Left ventricle myocardium inferior (tissue), 1 donor: ENCODE data around the gene CDH20. TPM values are rescaled to one million over a fixed set of nuclear protein-coding genes. Genes with fewer than 3 reads are reported as not detected.

ENCODE experiments used
- DNase-seq: peaks from one replicate; pipeline ENCODE4 v3.0.0-alpha.2; 2020
- H3K27ac ChIP-seq: fragments of 200-600 bp; replicated peaks from 2 replicates; pipeline ENCODE4 v1.8.0; 2021
- H3K27me3 ChIP-seq: fragments of 200-600 bp; 2 replicates; pipeline ENCODE4 v1.8.0; 2021; ENCODE audit warnings: low read depth
- H3K36me3 ChIP-seq: fragments of 200-600 bp; 2 replicates; pipeline ENCODE4 v1.8.0; 2021
- H3K4me1 ChIP-seq: fragments of 200-600 bp; 2 replicates; pipeline ENCODE4 v1.8.0; 2021
- H3K4me3 ChIP-seq: fragments of 200-600 bp; 2 replicates; pipeline ENCODE4 v1.8.0; 2021; ENCODE audit warnings: mild to moderate bottlenecking, moderate library complexity
- H3K9me3 ChIP-seq: fragments of 200-600 bp; replicated peaks from 2 replicates; pipeline ENCODE4 v1.8.0; 2021
- CTCF ChIP-seq: fragments of 200-600 bp; IDR thresholded peaks from 2 replicates; pipeline ENCODE4 v1.8.0; 2021; ENCODE audit warnings: antibody characterized with exemption, mild to moderate bottlenecking, borderline replicate concordance
- intact Hi-C: fragments of 100-400 bp; cut with micrococcal nuclease; formaldehyde crosslinking; loops from one replicate; pipeline ENCODE4 v1.11.0; 2022
- total RNA-seq: library from RNA; stranded (reverse); fragmentation: NEBNext Ultra II Directional; extraction: Animal tissue kit (Norgen Biotek cat#: 25700); gene quantifications from one replicate; pipeline ENCODE4 v1.2.1, GENCODE V29; 2021
- donor health status: DM: no; HTN: yes; CAD: no; lungs with severe emphysema.

CDH20 gene
- total RNA-seq, 1 donor from 2014 or later: not detected

GRCh38 chr18:61583548-61583947 is 250.3 kb downstream of the CDH20 start:
- Histone ChIP-seq H3K36me3 (no peaks in the 10 kb centered on the region), H3K27me3 (no peaks in the 10 kb centered on the region), H3K9me3 (no peaks in the 10 kb centered on the region), H3K27ac (peak overlapping the region; percentile 81), H3K4me1 (peaks cover 65% of the 10 kb centered on the region), H3K4me3 (no peak overlapping the region)
- intact Hi-C loops: no loop called here
- no peak for DNase-seq
- TF ChIP-seq CTCF: no peak

- TF ChIP-seq CTCF: no peak
- H3K4me1 ChIP-seq: peaks cover 57% of the 10 kb centered on the region
- no peak for DNase-seq
- no peaks in the 10 kb centered on the region for H3K36me3 ChIP-seq
- intact Hi-C loops: no loop called here
- H3K4me3 ChIP-seq: no peak overlapping the region
- H3K27me3 ChIP-seq: no peaks in the 10 kb centered on the region
- H3K9me3 ChIP-seq: no peaks in the 10 kb centered on the region
- H3K27ac ChIP-seq: peak overlapping the region; percentile 27
Observed at GRCh38 chr18:61587865-61588264, 254.6 kb downstream of the CDH20 start.

- no peak for TF ChIP-seq CTCF
- H3K27ac ChIP-seq: peak overlapping the region; percentile 27
- no peak overlapping the region for H3K4me3 ChIP-seq
- no peaks in the 10 kb centered on the region for H3K27me3 ChIP-seq
- intact Hi-C loops: no loop called here
- no peaks in the 10 kb centered on the region for H3K36me3 ChIP-seq
- H3K9me3 ChIP-seq: no peaks in the 10 kb centered on the region
- DNase-seq: no peak
- peaks cover 54% of the 10 kb centered on the region for H3K4me1 ChIP-seq
Observed at GRCh38 chr18:61589053-61589723, 256.0 kb downstream of the CDH20 start.

- intact Hi-C loops: no loop called here
- peaks cover 50% of the 10 kb centered on the region for H3K4me1 ChIP-seq
Observed at GRCh38 chr18:61589724-61590065, 256.5 kb downstream of the CDH20 start.

GRCh38 chr18:61591253-61591652 is 258.0 kb downstream of the CDH20 start:
- Histone ChIP-seq H3K27me3 (no peaks in the 10 kb centered on the region), H3K4me1 (peaks cover 40% of the 10 kb centered on the region), H3K9me3 (no peaks in the 10 kb centered on the region), H3K27ac (no peak overlapping the region), H3K4me3 (no peak overlapping the region), H3K36me3 (no peaks in the 10 kb centered on the region)
- no peak for TF ChIP-seq CTCF
- no peak for DNase-seq
- intact Hi-C loops: no loop called here

More at GRCh38 chr18:61589724-61590065, 256.5 kb downstream of the CDH20 start:
- H3K27ac ChIP-seq: peak overlapping the region; percentile 27
- TF ChIP-seq CTCF: no peak
- H3K27me3 ChIP-seq: no peaks in the 10 kb centered on the region
- no peaks in the 10 kb centered on the region for H3K36me3 ChIP-seq
- H3K9me3 ChIP-seq: no peaks in the 10 kb centered on the region
- no peak for DNase-seq
- no peak overlapping the region for H3K4me3 ChIP-seq
